Activated B cell treated with CpG ODN at 0.5 μM for 24 hours (primary cell): Measurements from ENCODE around the gene MAPK13. TPM values are rescaled to one million over a fixed set of nuclear protein-coding genes. Genes with fewer than 3 reads are reported as not detected.

Experiments
- ATAC-seq: fragments of 200-7000 bp; cut with Tn5 transposase; one replicate; pipeline ENCODE4 v1.10.0; 2021; ENCODE audit warnings: low read depth, mild to moderate bottlenecking, moderate library complexity
- CTCF ChIA-PET: fragments of 350-600 bp; sonication (Branson Sonifier 250); formaldehyde crosslinking; loops from one replicate; lab custom pipeline; 2021; ENCODE audit warnings: antibody characterized with exemption; lab: Charles Lee
- POLR2A ChIA-PET: fragments of 350-600 bp; sonication (Branson Sonifier 250); formaldehyde crosslinking; loops from one replicate; lab custom pipeline; 2021; ENCODE audit warnings: antibody characterized with exemption; lab: Charles Lee
- DNase-seq: peaks from one replicate; pipeline ENCODE4 v3.0.0; 2022
- H3K27ac Mint-ChIP-seq: one replicate; pipeline ENCODE4 v1.8.0; 2020; ENCODE audit warnings: mixed read lengths
- H3K27me3 Mint-ChIP-seq: one replicate; pipeline ENCODE4 v1.8.0; 2021; ENCODE audit warnings: mixed read lengths
- H3K36me3 Mint-ChIP-seq: one replicate; pipeline ENCODE4 v1.8.0; 2021; ENCODE audit warnings: low read depth, mixed read lengths
- H3K4me1 Mint-ChIP-seq: one replicate; pipeline ENCODE4 v1.8.0; 2021; ENCODE audit warnings: mixed read lengths
- H3K4me3 Mint-ChIP-seq: one replicate; pipeline ENCODE4 v1.8.0; 2020; ENCODE audit warnings: mild to moderate bottlenecking, mixed read lengths
- H3K9me3 Mint-ChIP-seq: one replicate; pipeline ENCODE4 v1.8.0; 2020; ENCODE audit warnings: mixed read lengths
- intact Hi-C: fragments of 100-400 bp; cut with micrococcal nuclease; formaldehyde crosslinking; loops from one replicate; pipeline ENCODE4 v1.15.1; 2024
- total RNA-seq: library from RNA; stranded (reverse); gene quantifications from 2 replicates; pipeline ENCODE4 v1.2.3, GENCODE V29; 2022
- TF ChIP-seq, protein P1 (sequence below): fragments of 200-600 bp; IDR thresholded peaks from one replicate; pipeline ENCODE4 v1.8.0; 2022; ENCODE audit warnings: antibody characterized with exemption, mild to moderate bottlenecking

Gene MAPK13
- total RNA-seq, 1 donor from 2014 or later: 22.7 TPM

- Mint-ChIP-seq H3K4me3 (no peak overlapping the region), H3K4me1 (peaks cover 7% of the 10 kb centered on the region), H3K27me3 (no peaks in the 10 kb centered on the region), H3K36me3 (peaks cover 17% of the 10 kb centered on the region), H3K9me3 (peaks cover 6% of the 10 kb centered on the region), H3K27ac (no peak overlapping the region)
- no peak for DNase-seq
- no peak for ATAC-seq
- intact Hi-C loops: no loop called here
- TF ChIP-seq, protein P1, sequence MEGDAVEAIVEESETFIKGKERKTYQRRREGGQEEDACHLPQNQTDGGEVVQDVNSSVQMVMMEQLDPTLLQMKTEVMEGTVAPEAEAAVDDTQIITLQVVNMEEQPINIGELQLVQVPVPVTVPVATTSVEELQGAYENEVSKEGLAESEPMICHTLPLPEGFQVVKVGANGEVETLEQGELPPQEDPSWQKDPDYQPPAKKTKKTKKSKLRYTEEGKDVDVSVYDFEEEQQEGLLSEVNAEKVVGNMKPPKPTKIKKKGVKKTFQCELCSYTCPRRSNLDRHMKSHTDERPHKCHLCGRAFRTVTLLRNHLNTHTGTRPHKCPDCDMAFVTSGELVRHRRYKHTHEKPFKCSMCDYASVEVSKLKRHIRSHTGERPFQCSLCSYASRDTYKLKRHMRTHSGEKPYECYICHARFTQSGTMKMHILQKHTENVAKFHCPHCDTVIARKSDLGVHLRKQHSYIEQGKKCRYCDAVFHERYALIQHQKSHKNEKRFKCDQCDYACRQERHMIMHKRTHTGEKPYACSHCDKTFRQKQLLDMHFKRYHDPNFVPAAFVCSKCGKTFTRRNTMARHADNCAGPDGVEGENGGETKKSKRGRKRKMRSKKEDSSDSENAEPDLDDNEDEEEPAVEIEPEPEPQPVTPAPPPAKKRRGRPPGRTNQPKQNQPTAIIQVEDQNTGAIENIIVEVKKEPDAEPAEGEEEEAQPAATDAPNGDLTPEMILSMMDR: no peak
- ChIA-PET POLR2A (no interaction called here), CTCF (no interaction called here)
Observed at GRCh38 chr6:36145495-36145894, 15.2 kb downstream of the MAPK13 start.

- Mint-ChIP-seq H3K4me1 (peaks cover 7% of the 10 kb centered on the region), H3K27ac (no peak overlapping the region), H3K27me3 (no peaks in the 10 kb centered on the region), H3K4me3 (no peak overlapping the region), H3K9me3 (peaks cover 7% of the 10 kb centered on the region), H3K36me3 (peaks cover 7% of the 10 kb centered on the region)
- intact Hi-C loops: no loop called here
- TF ChIP-seq, protein P1: no peak
- ChIA-PET CTCF (no interaction called here), POLR2A (interaction anchor here (0.5 kb wide), 1 partner anchor 24 kb away, joined by 3 read pairs; no protein-coding TSS in a partner anchor)
- no peak for DNase-seq
- ATAC-seq: no peak
Observed at GRCh38 chr6:36147294-36147693, 17.0 kb downstream of the MAPK13 start.

- H3K27me3 Mint-ChIP-seq: no peaks in the 10 kb centered on the region
- no peak overlapping the region for H3K27ac Mint-ChIP-seq
- POLR2A ChIA-PET: no interaction called here
- peaks cover 5% of the 10 kb centered on the region for H3K36me3 Mint-ChIP-seq
- TF ChIP-seq, protein P1: no peak
- CTCF ChIA-PET: no interaction called here
- H3K4me1 Mint-ChIP-seq: peaks cover 7% of the 10 kb centered on the region
- ATAC-seq: no peak
- no peak for DNase-seq
- H3K9me3 Mint-ChIP-seq: peaks cover 7% of the 10 kb centered on the region
- intact Hi-C loops: no loop called here
- H3K4me3 Mint-ChIP-seq: no peak overlapping the region
Observed at GRCh38 chr6:36149476-36149875, 19.2 kb downstream of the MAPK13 start.

DNA sequence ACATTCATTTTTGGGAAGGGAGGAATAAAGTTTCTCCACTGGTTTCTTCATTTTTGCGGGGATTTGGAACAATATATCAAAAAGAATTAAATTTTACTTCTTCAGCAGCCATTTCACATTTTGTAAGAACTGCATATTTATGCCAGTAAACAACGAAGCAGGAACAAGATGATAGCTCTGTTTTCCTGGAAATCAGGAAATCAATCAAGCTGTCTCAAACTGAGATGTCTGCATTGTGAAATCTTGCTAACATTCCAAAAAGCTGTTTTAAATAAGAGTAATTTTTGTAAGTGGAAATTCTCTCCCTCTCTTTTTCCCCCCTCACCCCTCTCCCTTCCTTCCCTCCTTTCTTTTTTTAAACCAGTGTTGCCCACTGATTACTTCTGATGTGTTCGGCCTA, 20.0 kb downstream of the MAPK13 start:
- peaks cover 7% of the 10 kb centered on the region for H3K4me1 Mint-ChIP-seq
- DNase-seq (no peak), ATAC-seq (no peak)
- peaks cover 7% of the 10 kb centered on the region for H3K9me3 Mint-ChIP-seq
- peaks cover 5% of the 10 kb centered on the region for H3K36me3 Mint-ChIP-seq
- intact Hi-C loops: no loop called here
- ChIA-PET POLR2A (no interaction called here), CTCF (no interaction called here)
- TF ChIP-seq, protein P1: no peak
- H3K27me3 Mint-ChIP-seq: no peaks in the 10 kb centered on the region
- H3K4me3 Mint-ChIP-seq: no peak overlapping the region
- H3K27ac Mint-ChIP-seq: no peak overlapping the region

DNA sequence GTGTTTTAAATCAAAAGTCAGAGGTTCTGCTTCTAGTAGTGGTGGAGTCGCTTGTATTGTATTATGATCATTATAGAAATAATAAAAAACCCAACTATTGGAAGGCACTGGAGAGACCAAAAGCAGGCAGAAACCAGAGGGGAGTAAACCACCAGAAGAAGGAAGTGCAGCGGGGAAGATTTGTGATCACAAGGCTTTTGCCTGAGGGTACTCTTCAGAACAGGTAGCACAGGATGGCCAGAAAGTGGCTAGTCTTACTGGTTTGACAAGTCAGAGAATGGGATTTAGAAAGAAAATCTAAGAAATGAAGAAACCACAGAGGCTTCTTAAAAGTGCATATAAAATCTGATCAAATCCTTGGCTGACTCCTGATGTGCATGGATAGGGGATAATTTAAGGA, 24.0 kb downstream of the MAPK13 start:
- peaks cover 11% of the 10 kb centered on the region for H3K9me3 Mint-ChIP-seq
- no peaks in the 10 kb centered on the region for H3K27me3 Mint-ChIP-seq
- TF ChIP-seq, protein P1: no peak
- intact Hi-C loops: no loop called here
- ChIA-PET CTCF (no interaction called here), POLR2A (no interaction called here)
- H3K4me1 Mint-ChIP-seq: no peaks in the 10 kb centered on the region
- peaks cover 6% of the 10 kb centered on the region for H3K36me3 Mint-ChIP-seq
- H3K27ac Mint-ChIP-seq: no peak overlapping the region
- no peak for DNase-seq
- H3K4me3 Mint-ChIP-seq: no peak overlapping the region
- ATAC-seq: no peak
